ENCODE data around the gene PTCSC3. TPM values are rescaled to one million over a fixed set of nuclear protein-coding genes. Genes with fewer than 3 reads are reported as not detected.

Gene PTCSC3
- total RNA-seq, 1 donor = not detected

DNA sequence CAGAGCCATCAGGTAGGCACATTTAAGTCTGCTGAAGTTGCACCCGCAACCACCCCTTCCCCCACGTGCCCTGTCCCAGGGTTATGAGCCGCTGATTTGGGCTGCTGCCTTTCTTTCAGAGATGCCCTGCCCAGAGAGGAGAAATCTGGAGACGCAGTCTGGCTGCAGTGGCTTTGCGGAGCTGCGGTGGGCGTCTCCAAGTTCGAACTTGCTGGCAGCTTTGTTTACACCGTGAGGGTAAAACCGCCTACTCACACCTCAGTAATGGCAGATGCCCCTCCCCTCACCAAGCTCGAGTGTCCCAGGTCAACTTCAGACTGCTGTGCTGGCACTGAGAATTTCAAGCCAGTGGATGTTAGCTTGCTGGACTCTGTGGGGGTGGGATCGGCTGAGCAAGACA is 14.7 kb downstream of the PTCSC3 start:
- TF ChIP-seq CTCF (IDR thresholded peaks at IDR 0.05; ENCODE audit: extremely low read depth, low read depth, low read length) = no peak
- no peak overlapping the region for H3K4me2 ChIP-seq (ENCODE audit: insufficient read depth, low read length)

GRCh38 chr14:36151335-36151734 is 25.2 kb downstream of the PTCSC3 start:
- no peak for DNase-seq (ENCODE audit: insufficient read length, low spot score, missing footprints)
- no peak for TF ChIP-seq CTCF (IDR thresholded peaks at IDR 0.05; ENCODE audit: extremely low read depth, low read depth, low read length)
- H3K27ac ChIP-seq (ENCODE audit: low read depth, low read length) = no peak overlapping the region
- H3K4me1 ChIP-seq (ENCODE audit: insufficient read depth, low read length) = no peaks in the 10 kb centered on the region
- no peak overlapping the region for H3K4me2 ChIP-seq (ENCODE audit: insufficient read depth, low read length)
- no peak overlapping the region for H2AFZ ChIP-seq (ENCODE audit: low read length)
- H3K4me3 ChIP-seq (ENCODE audit: insufficient read depth, low read length) = no peak overlapping the region
- H4K20me1 ChIP-seq (ENCODE audit: insufficient read depth, low read length) = no peaks in the 10 kb centered on the region
- no peaks in the 10 kb centered on the region for H3K36me3 ChIP-seq (ENCODE audit: insufficient read depth, low read length)
- no peaks in the 10 kb centered on the region for H3K27me3 ChIP-seq (ENCODE audit: insufficient read depth, low read length)
- H3K9me3 ChIP-seq (ENCODE audit: low read depth, low read length) = no peaks in the 10 kb centered on the region
- H3K79me2 ChIP-seq (ENCODE audit: insufficient read depth, low read length) = no peaks in the 10 kb centered on the region

More for the DNA sequence above, 14.7 kb downstream of the PTCSC3 start:
- Histone ChIP-seq H3K9me3 (ENCODE audit: low read depth, low read length) (no peaks in the 10 kb centered on the region), H3K27me3 (ENCODE audit: insufficient read depth, low read length) (no peaks in the 10 kb centered on the region), H4K20me1 (ENCODE audit: insufficient read depth, low read length) (no peaks in the 10 kb centered on the region), H2AFZ (ENCODE audit: low read length) (no peak overlapping the region), H3K4me3 (ENCODE audit: insufficient read depth, low read length) (no peak overlapping the region), H3K4me1 (ENCODE audit: insufficient read depth, low read length) (no peaks in the 10 kb centered on the region), H3K27ac (ENCODE audit: low read depth, low read length) (no peak overlapping the region), H3K36me3 (ENCODE audit: insufficient read depth, low read length) (no peaks in the 10 kb centered on the region), H3K79me2 (ENCODE audit: insufficient read depth, low read length) (no peaks in the 10 kb centered on the region)
- no peak for DNase-seq (ENCODE audit: insufficient read length, low spot score, missing footprints)

- Histone ChIP-seq H3K79me2 (ENCODE audit: insufficient read depth, low read length) (no peaks in the 10 kb centered on the region), H3K36me3 (ENCODE audit: insufficient read depth, low read length) (no peaks in the 10 kb centered on the region), H3K4me2 (ENCODE audit: insufficient read depth, low read length) (no peak overlapping the region), H3K27ac (ENCODE audit: low read depth, low read length) (no peak overlapping the region), H4K20me1 (ENCODE audit: insufficient read depth, low read length) (no peaks in the 10 kb centered on the region), H3K9me3 (ENCODE audit: low read depth, low read length) (no peaks in the 10 kb centered on the region), H2AFZ (ENCODE audit: low read length) (no peak overlapping the region), H3K27me3 (ENCODE audit: insufficient read depth, low read length) (no peaks in the 10 kb centered on the region), H3K4me3 (ENCODE audit: insufficient read depth, low read length) (no peak overlapping the region), H3K4me1 (ENCODE audit: insufficient read depth, low read length) (no peaks in the 10 kb centered on the region)
- no peak for DNase-seq (ENCODE audit: insufficient read length, low spot score, missing footprints)
- TF ChIP-seq CTCF (IDR thresholded peaks at IDR 0.05; ENCODE audit: extremely low read depth, low read depth, low read length) = no peak
These were observed 42.5 kb downstream of the PTCSC3 start for GRCh38 chr14:36134038-36134437.

DNA sequence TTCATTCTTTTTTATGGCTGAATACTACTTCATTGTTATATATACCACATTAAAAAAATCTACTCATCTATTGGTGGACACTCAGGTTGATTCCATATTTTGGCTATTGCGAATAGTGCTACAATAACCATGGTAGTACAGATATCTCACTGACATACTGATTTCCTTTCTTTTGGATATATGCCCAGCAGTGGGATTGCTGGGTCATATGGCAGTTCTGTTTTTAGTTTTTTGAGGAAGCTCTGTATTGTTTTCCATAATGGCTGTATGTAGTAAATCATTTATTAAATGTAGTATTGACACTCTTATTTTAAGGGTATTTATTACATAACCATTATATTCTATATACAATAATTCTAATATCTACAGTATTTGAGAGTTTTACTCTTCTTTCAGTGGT is 43.7 kb downstream of the PTCSC3 start:
- no peaks in the 10 kb centered on the region for H4K20me1 ChIP-seq (ENCODE audit: insufficient read depth, low read length)
- no peaks in the 10 kb centered on the region for H3K79me2 ChIP-seq (ENCODE audit: insufficient read depth, low read length)
- no peaks in the 10 kb centered on the region for H3K27me3 ChIP-seq (ENCODE audit: insufficient read depth, low read length)
- no peak for TF ChIP-seq CTCF (IDR thresholded peaks at IDR 0.05; ENCODE audit: extremely low read depth, low read depth, low read length)
- H3K9me3 ChIP-seq (ENCODE audit: low read depth, low read length) = no peaks in the 10 kb centered on the region
- no peak overlapping the region for H3K27ac ChIP-seq (ENCODE audit: low read depth, low read length)
- DNase-seq (ENCODE audit: insufficient read length, low spot score, missing footprints) = no peak
- H3K4me2 ChIP-seq (ENCODE audit: insufficient read depth, low read length) = no peak overlapping the region
- H3K4me3 ChIP-seq (ENCODE audit: insufficient read depth, low read length) = no peak overlapping the region
- H3K36me3 ChIP-seq (ENCODE audit: insufficient read depth, low read length) = no peaks in the 10 kb centered on the region
- no peaks in the 10 kb centered on the region for H3K4me1 ChIP-seq (ENCODE audit: insufficient read depth, low read length)
- no peak overlapping the region for H2AFZ ChIP-seq (ENCODE audit: low read length)

Data from osteoblast (primary cell).